ENCODE data around the gene JAM2. TPM values are rescaled to one million over a fixed set of nuclear protein-coding genes. Genes with fewer than 3 reads are reported as not detected.

JAM2 gene
- total and polyA plus RNA-seq, 10 of the 15 experiments (the other 5 are each of a cell fraction or from before 2014, with no cell fraction given) = 2.1 to 30.4 (median 8.6) TPM

GRCh38 chr21:25721987-25722386 is 82.9 kb downstream of the JAM2 start:
- in situ Hi-C loops (cut with MboI) = no loop called here
- Histone ChIP-seq H2AFZ (ENCODE audit: control insufficient read depth, low read depth, low read length) (no peak overlapping the region), H3K9ac (ENCODE audit: control insufficient read depth, insufficient read depth, low read length) (no peak overlapping the region), H3K4me3 (no peak overlapping the region), H3K27ac (ENCODE audit: control insufficient read depth, insufficient read depth) (no peak overlapping the region), H3K9me3 (replicated peaks; ENCODE audit: control insufficient read depth, insufficient read depth, low read length) (no peaks in the 10 kb centered on the region), H3K79me2 (ENCODE audit: control insufficient read depth, insufficient read depth, low read length) (no peaks in the 10 kb centered on the region), H4K20me1 (ENCODE audit: control insufficient read depth, insufficient read depth) (no peaks in the 10 kb centered on the region), H3K36me3 (ENCODE audit: control insufficient read depth in 2 of 2, insufficient read depth in 2 of 2, low read length in 1 of 2) (peaks cover 7 to 33% of the 10 kb centered on the region in 2 experiments), H3K4me1 (ENCODE audit: control insufficient read depth, insufficient read depth, low read length) (no peaks in the 10 kb centered on the region), H3K4me2 (ENCODE audit: control insufficient read depth, insufficient read depth) (no peak overlapping the region), H3K27me3 (replicated peaks in 1 of 2; ENCODE audit: control insufficient read depth in 2 of 2, insufficient read depth in 2 of 2, low read length in 1 of 2) (no peaks in the 10 kb centered on the region)
- intact Hi-C loops (cut with micrococcal nuclease; ENCODE audit: unreplicated experiment) = no loop called here
- SMC1A ChIA-PET (ENCODE audit: uncharacterized antibody, unreplicated experiment) = no interaction called here
- 97% methylated on average over 3 of the region's 3 CpGs for WGBS (ENCODE audit: insufficient coverage, insufficient replicate concordance, low lambda C conversion rate, missing lambda C conversion rate)
- RAD21 ChIA-PET (ENCODE audit: unreplicated experiment) = no interaction called here
- BruUV-seq (replicated peaks) = no TSS peak
- ATAC-seq (no peak), FAIRE-seq (no peak), DNase-seq (ENCODE audit: low read depth, low spot score) (no peak)
- POLR2A ChIA-PET = no interaction called here
- CTCF ChIA-PET = interaction anchor here (0.7 kb wide), 1 partner anchor 9 kb away, joined by 3 read pairs; no protein-coding TSS in a partner anchor
- TF ChIP-seq HCFC1 (IDR thresholded peaks at IDR 0.05; ENCODE audit: low read length) (no peak), ASH2L (IDR thresholded peaks at IDR 0.05; ENCODE audit: borderline replicate concordance, low read depth) (no peak), BCL11A (IDR thresholded peaks at IDR 0.05; ENCODE audit: low read depth, low read length) (no peak), SPI1 (IDR thresholded peaks at IDR 0.05; ENCODE audit: borderline replicate concordance, insufficient read depth, low read depth, low read length) (no peak), YBX1 (IDR thresholded peaks at IDR 0.05) (no peak), NR2C2 (IDR thresholded peaks at IDR 0.05; ENCODE audit: borderline replicate concordance, control insufficient read depth, insufficient read length, low read depth) (no peak), ZNF24 (IDR thresholded peaks at IDR 0.05) (no peak), ZNF207 (IDR thresholded peaks at IDR 0.05; ENCODE audit: borderline replicate concordance) (no peak), SREBF1 (IDR thresholded peaks at IDR 0.05; ENCODE audit: low read length) (no peak), FOXM1 (IDR thresholded peaks at IDR 0.05; ENCODE audit: low read depth, low read length) (no peak)

GRCh38 chr21:25722631-25723030 is 83.6 kb downstream of the JAM2 start:
- in situ Hi-C loops (cut with MboI) (no loop called here), intact Hi-C loops (cut with micrococcal nuclease; ENCODE audit: unreplicated experiment) (no loop called here)
- Histone ChIP-seq H3K27ac (ENCODE audit: control insufficient read depth, insufficient read depth) (no peak overlapping the region), H3K9ac (ENCODE audit: control insufficient read depth, insufficient read depth, low read length) (no peak overlapping the region), H3K27me3 (replicated peaks in 1 of 2; ENCODE audit: control insufficient read depth in 2 of 2, insufficient read depth in 2 of 2, low read length in 1 of 2) (no peaks in the 10 kb centered on the region), H4K20me1 (ENCODE audit: control insufficient read depth, insufficient read depth) (no peaks in the 10 kb centered on the region), H3K4me1 (ENCODE audit: control insufficient read depth, insufficient read depth, low read length) (no peaks in the 10 kb centered on the region), H3K36me3 (ENCODE audit: control insufficient read depth in 2 of 2, insufficient read depth in 2 of 2, low read length in 1 of 2) (peaks cover 7 to 36% of the 10 kb centered on the region in 2 experiments), H3K4me2 (ENCODE audit: control insufficient read depth, insufficient read depth) (no peak overlapping the region), H3K9me3 (replicated peaks; ENCODE audit: control insufficient read depth, insufficient read depth, low read length) (no peaks in the 10 kb centered on the region), H3K4me3 (no peak overlapping the region), H3K79me2 (ENCODE audit: control insufficient read depth, insufficient read depth, low read length) (no peaks in the 10 kb centered on the region), H2AFZ (ENCODE audit: control insufficient read depth, low read depth, low read length) (no peak overlapping the region)
- ChIA-PET RAD21 (ENCODE audit: unreplicated experiment) (no interaction called here), POLR2A (no interaction called here), CTCF (no interaction called here), SMC1A (ENCODE audit: uncharacterized antibody, unreplicated experiment) (no interaction called here)
- ATAC-seq (no peak), FAIRE-seq (no peak), DNase-seq (ENCODE audit: low read depth, low spot score) (no peak)
- 51% methylated on average over 3 of the region's 3 CpGs for WGBS (ENCODE audit: insufficient coverage, insufficient replicate concordance, low lambda C conversion rate, missing lambda C conversion rate)
- no TSS peak for BruUV-seq (replicated peaks)
- no peak for TF ChIP-seq RB1 (IDR thresholded peaks at IDR 0.05; ENCODE audit: borderline replicate concordance)
- no peak for TF ChIP-seq BCL3 (IDR thresholded peaks at IDR 0.05; ENCODE audit: borderline replicate concordance, insufficient read depth, low read depth, low read length, poor library complexity, severe bottlenecking)
- no peak for TF ChIP-seq STAT3 (IDR thresholded peaks at IDR 0.05; ENCODE audit: low read depth, low read length)
- no peak for TF ChIP-seq MYB (IDR thresholded peaks at IDR 0.05; ENCODE audit: borderline replicate concordance, low read depth, low read length)
- TF ChIP-seq ZNF24 (IDR thresholded peaks at IDR 0.05) = no peak
- TF ChIP-seq MLLT1 (IDR thresholded peaks at IDR 0.05) = no peak
- TF ChIP-seq LARP7 (IDR thresholded peaks at IDR 0.05) = no peak
